ENCODE measurements around the gene SYT15B.
"Not testable (repeated sequence)": the region's sequence is repeated elsewhere in the genome, so short reads cannot be mapped to it uniquely, and the experiment has no call there.

DNA sequence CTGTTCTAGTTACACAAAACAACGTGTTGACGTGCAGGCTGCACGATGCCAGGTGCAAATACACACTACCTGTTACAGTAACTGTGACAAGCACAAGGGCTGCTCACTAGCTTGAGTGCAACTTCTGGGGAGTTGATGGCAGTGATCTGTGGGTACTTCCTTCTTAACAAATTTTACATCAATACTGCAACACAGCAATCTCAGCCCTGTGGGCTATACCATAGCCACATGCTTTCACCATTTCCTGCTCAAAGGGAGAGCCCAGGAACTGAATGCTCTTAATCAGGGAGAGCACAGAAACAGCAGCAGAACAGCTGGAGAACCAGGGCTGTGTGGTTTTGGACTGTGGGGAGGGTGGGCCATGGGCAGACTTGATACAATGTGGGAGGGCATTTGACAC is 10.2 kb downstream of the SYT15B start:
- TF ChIP-seq CTCF (IDR thresholded peaks at IDR 0.05; ENCODE audit: low read depth, low read length); EZH2phosphoT487 (IDR thresholded peaks at IDR 0.05; ENCODE audit: low read depth): not testable (repeated sequence)

Data from OCI-LY3 (cell line).